Fibroblast of mammary gland (primary cell): ENCODE measurements around the gene PTPN5.

Source experiments
- DNase-seq: peaks from one replicate; pipeline ENCODE4 v3.0.0-alpha.2; 2010; ENCODE audit warnings: low read depth
- H3K4me3 ChIP-seq: 2 replicates; pipeline ENCODE4 v1.5.1; 2011; ENCODE audit warnings: low read depth, mild to moderate bottlenecking, low read length, moderate library complexity; ENCODE audit not compliant: control insufficient read depth
- TF ChIP-seq, protein P1 (sequence below): conservative IDR thresholded peaks from 2 replicates; pipeline ENCODE4 v1.5.1; 2011; ENCODE audit warnings: low read depth, low read length, inconsistent platforms; ENCODE audit not compliant: control insufficient read depth, insufficient read depth

PTPN5 gene

DNA sequence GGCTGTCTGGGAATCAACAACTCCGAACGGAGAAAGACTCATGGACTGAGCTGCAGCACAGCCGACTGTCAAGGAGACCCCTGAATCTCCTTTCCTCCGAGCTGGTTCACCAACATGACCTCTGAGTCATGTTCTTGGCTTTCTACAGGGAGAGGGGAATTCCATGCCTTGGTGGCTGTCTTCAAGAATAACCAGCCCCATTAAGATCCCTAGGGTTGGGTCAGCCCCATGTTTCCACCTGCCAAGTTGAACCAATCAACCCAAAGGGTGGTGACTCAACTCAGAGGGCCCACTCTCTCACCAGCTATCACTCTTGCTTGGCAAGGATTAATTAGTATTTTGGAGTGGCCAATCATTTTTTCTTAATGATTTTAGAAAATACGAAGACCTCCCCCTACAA is 37.3 kb downstream of the PTPN5 start:
- no peak for DNase-seq
- TF ChIP-seq, protein P1, sequence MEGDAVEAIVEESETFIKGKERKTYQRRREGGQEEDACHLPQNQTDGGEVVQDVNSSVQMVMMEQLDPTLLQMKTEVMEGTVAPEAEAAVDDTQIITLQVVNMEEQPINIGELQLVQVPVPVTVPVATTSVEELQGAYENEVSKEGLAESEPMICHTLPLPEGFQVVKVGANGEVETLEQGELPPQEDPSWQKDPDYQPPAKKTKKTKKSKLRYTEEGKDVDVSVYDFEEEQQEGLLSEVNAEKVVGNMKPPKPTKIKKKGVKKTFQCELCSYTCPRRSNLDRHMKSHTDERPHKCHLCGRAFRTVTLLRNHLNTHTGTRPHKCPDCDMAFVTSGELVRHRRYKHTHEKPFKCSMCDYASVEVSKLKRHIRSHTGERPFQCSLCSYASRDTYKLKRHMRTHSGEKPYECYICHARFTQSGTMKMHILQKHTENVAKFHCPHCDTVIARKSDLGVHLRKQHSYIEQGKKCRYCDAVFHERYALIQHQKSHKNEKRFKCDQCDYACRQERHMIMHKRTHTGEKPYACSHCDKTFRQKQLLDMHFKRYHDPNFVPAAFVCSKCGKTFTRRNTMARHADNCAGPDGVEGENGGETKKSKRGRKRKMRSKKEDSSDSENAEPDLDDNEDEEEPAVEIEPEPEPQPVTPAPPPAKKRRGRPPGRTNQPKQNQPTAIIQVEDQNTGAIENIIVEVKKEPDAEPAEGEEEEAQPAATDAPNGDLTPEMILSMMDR, result no peak
- no peak overlapping the region for H3K4me3 ChIP-seq

DNA sequence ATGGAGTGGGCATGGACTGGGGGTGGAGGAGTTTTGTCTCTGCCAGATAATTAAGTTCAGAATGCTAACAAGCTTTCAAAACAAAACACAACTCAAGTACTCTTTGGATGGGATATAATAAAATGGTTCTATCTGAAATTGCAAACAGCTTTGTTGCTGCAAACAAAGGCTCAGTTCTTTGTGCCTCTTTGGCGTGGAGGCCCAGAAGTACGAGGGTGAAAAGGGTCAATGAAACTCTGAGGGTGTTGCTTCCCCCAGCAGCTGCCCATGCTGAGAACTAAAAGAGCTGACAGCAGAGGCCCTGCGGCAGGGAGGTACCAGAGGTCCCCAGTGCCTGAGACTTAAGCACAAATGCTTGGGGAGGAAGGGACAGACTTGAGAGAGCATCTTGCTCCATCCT is 39.1 kb downstream of the PTPN5 start:
- DNase-seq, result no peak
- H3K4me3 ChIP-seq, result no peak overlapping the region
- TF ChIP-seq, protein P1, result no peak

DNA sequence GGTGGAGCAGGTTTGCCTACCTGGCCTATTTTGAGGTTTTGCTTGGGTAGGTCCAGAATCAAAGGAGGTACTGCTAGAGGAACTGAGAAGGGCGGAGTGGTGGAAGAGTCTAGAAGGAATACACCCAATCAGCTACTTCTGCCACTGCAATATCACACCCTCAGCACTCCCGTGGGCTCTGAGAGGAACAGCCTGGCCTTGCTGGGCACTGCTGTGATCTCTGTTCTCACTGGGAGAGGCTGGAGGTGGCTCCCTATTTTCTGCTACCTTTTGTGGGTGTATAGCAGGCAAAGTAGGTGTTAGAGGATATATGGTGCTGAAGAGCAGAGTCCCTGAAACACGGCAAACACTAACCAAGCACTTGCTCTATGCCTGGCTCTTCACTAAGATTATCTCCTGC is 40.7 kb downstream of the PTPN5 start:
- no peak overlapping the region for H3K4me3 ChIP-seq
- TF ChIP-seq, protein P1, result no peak
- DNase-seq, result no peak

DNA sequence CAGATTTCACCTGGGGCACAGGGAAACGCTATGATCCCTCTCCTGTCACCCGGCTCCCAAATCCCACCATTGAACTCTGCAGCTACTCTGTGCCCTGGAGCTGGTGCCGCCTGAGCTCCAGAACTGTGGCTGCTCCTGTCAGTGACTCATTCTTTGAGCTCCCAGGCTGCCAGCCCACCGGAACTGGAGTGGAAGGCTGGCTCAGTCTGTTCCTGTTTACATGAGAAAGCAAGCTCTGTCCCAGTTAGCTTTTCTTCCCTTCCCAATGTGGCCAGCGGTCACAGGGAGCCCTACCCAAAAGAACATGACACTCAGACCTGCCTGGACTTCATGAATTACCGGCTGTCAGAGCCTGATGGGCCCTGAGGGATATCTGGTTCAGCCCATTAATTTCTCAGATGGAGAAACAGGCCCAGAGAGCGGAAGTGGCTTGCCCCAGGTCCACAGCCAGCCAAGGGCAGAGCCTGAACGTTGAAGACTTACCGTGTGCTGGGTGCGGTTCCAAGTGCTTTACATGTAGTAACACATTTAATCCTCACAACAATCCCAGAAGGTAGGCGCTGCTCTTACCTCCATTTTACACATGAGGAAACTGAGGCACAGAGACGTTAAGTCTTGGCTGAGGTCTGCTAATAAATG is 41.8 kb downstream of the PTPN5 start:
- TF ChIP-seq, protein P1, result no peak
- DNase-seq, result peak; percentile 64

DNA sequence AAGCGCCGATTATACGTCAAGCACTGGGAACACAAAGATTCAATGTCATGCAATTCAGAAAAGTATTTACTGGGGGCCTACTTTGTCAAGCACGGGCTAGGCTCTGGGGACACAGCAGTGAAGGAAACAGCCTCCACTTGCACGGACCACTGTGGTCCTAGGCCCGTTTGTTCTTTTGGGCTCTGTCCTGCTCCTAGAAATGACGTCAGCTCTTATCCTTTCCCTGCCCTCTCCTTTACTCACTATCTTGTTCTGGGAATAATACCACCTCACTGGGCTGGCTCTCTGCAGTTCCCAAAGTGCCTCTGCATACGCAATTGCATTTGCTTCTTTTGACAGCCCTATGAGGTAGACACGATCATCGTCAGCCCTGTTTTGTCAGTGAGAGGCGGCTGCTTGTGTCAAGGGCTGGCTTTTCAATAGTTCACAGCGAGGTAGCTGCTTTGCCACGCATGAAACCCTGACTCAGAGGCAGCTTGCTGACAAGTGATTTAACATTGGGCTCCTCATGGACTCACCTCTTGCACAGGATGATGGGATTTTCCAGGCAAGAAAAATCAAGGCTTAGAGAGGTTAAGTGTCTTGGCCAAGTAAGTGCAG is 42.7 kb downstream of the PTPN5 start:
- DNase-seq, result peak; percentile 54
- TF ChIP-seq, protein P1, result no peak

More for the DNA sequence above, 41.8 kb downstream of the PTPN5 start:
- no peak overlapping the region for H3K4me3 ChIP-seq

DNA sequence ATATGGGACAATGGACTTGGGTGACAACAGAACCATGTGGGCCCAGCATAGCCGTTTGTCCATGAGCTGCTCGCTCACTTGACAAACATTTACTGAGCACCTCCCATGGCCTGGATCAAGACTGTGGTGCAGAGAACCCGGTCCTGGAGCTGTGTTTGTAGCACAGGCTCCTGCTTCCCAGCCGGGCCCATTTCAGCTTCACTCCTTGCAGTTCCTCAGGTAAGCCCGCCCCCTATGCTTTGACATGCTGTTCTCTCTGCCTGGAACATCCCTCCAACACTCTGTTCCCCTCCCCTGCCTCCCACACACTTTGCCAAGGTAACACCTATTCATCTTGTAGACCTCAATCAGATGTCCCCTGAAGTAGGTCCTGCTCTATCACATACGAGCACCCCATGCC is 46.3 kb downstream of the PTPN5 start:
- no peak for DNase-seq
- H3K4me3 ChIP-seq, result no peak overlapping the region
- TF ChIP-seq, protein P1, result no peak

More for the DNA sequence above, 42.7 kb downstream of the PTPN5 start:
- no peak overlapping the region for H3K4me3 ChIP-seq

DNA sequence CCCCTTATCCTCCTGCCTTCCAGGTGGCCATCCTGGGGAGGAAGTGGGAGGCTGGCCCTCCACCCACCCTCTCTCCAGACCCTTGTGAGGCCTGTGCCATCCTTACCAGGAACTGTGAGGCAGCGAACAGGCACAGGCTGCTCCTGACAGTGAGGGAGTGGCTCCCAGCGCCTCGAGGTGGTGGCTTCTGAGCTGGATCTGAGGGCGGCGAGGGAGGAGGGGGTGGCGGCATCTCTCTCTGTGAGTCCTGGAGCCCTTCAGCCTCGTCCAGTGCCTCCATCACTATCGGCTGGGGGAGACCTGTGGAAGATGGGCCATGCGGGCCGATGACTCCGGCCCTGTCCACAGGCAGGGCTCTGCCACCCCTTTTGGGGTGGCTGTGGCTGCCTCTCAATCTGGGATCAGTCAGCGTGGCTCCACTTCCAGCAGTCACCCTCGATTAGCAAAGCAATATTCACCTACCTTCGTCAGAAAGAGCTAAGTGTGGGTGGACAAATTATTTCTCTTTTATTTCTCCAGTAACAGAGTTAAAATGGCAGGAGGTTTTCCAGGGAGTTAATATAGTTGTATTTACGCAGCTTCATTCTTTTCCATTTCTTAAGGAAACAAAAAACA is 47.6 kb downstream of the PTPN5 start:
- TF ChIP-seq, protein P1, result no peak
- no peak overlapping the region for H3K4me3 ChIP-seq
- DNase-seq, result no peak
